T-helper 2 cell treated with Interferon-gamma antibody and Interleukin-4, amounts not matched to agents 100 ng/mL and 5 ng/mL, for 36 hours (primary cell): Measurements from ENCODE around the gene RBBP8. TPM values are rescaled to one million over a fixed set of nuclear protein-coding genes. Genes with fewer than 3 reads are reported as not detected.
"Not testable (repeated sequence)": the region's sequence is repeated elsewhere in the genome, so short reads cannot be mapped to it uniquely, and the experiment has no call there.

Source experiments
- intact Hi-C: fragments of 100-400 bp; cut with micrococcal nuclease; formaldehyde crosslinking; loops from one replicate; pipeline ENCODE4 v1.15.1; 2023
- total RNA-seq: library from RNA; stranded (reverse); gene quantifications from 2 replicates; pipeline ENCODE4 v1.2.3, GENCODE V29; 2022

The RBBP8 gene
- total RNA-seq, 1 donor from 2014 or later: 79.9 TPM

GRCh38 chr18:22936515-22936914 is 3.4 kb downstream of the RBBP8 start:
- intact Hi-C loops: loop anchor here (10.0 kb wide), 2 partner anchors 648 to 1192 kb away; partner anchors contain the start of genes MIB1 and NPC1

GRCh38 chr18:22939649-22940048 is 6.5 kb downstream of the RBBP8 start:
- intact Hi-C loops: loop anchor here (10.0 kb wide), 2 partner anchors 645 to 1195 kb away; partner anchors contain the start of genes MIB1 and NPC1

- intact Hi-C loops: no loop called here
These were observed 10.7 kb downstream of the RBBP8 start for GRCh38 chr18:22943847-22944246.

GRCh38 chr18:22946217-22946616 is 13.1 kb downstream of the RBBP8 start:
- intact Hi-C loops: no loop called here

GRCh38 chr18:22946846-22947245 is 13.7 kb downstream of the RBBP8 start:
- intact Hi-C loops: no loop called here

GRCh38 chr18:22951823-22952222 is 18.7 kb downstream of the RBBP8 start:
- intact Hi-C loops: no loop called here

- intact Hi-C loops: no loop called here
These were observed 19.4 kb downstream of the RBBP8 start for GRCh38 chr18:22952525-22952924.

- intact Hi-C loops: not testable (repeated sequence)
These were observed 20.9 kb downstream of the RBBP8 start for GRCh38 chr18:22953982-22954381.

- intact Hi-C loops: no loop called here
These were observed 23.1 kb downstream of the RBBP8 start for GRCh38 chr18:22956226-22956625.

- intact Hi-C loops: no loop called here
These were observed 28.0 kb downstream of the RBBP8 start for GRCh38 chr18:22961156-22961555.

- intact Hi-C loops: no loop called here
These were observed 28.9 kb downstream of the RBBP8 start for GRCh38 chr18:22962004-22962403.

GRCh38 chr18:22964116-22964515 is 31.0 kb downstream of the RBBP8 start:
- intact Hi-C loops: no loop called here

GRCh38 chr18:22964722-22965121 is 31.6 kb downstream of the RBBP8 start:
- intact Hi-C loops: no loop called here

GRCh38 chr18:22971038-22971437 is 37.9 kb downstream of the RBBP8 start:
- intact Hi-C loops: no loop called here

- intact Hi-C loops: no loop called here
These were observed 40.9 kb downstream of the RBBP8 start for GRCh38 chr18:22974001-22974400.

- intact Hi-C loops: no loop called here
These were observed 41.6 kb downstream of the RBBP8 start for GRCh38 chr18:22974707-22975106.

GRCh38 chr18:22975508-22975907 is 42.4 kb downstream of the RBBP8 start:
- intact Hi-C loops: no loop called here

- intact Hi-C loops: no loop called here
These were observed 44.9 kb downstream of the RBBP8 start for GRCh38 chr18:22977847-22978701.

GRCh38 chr18:22980394-22980793 is 47.3 kb downstream of the RBBP8 start:
- intact Hi-C loops: loop anchor here (5.0 kb wide), 1 partner anchor 168 kb away; no protein-coding TSS in a partner anchor

- intact Hi-C loops: loop anchor here (2.0 to 5.0 kb wide), 2 partner anchors 169 to 183 kb away; no protein-coding TSS in a partner anchor
These were observed 48.4 kb downstream of the RBBP8 start for GRCh38 chr18:22981274-22982133.

GRCh38 chr18:22983175-22983574 is 50.0 kb downstream of the RBBP8 start:
- intact Hi-C loops: loop anchor here (1.0 to 5.0 kb wide), 3 partner anchors 53 to 184 kb away; no protein-coding TSS in a partner anchor

- intact Hi-C loops: no loop called here
These were observed 52.1 kb downstream of the RBBP8 start for GRCh38 chr18:22985250-22985649.
